OCI-LY7 (cell line): ENCODE measurements around the gene ZRSR2.

Source experiments
- EZH2phosphoT487 ChIP-seq: fragments of 200-600 bp; sonication (generic); IDR thresholded peaks from 2 replicates; pipeline ENCODE4 v1.6.1; 2018; ENCODE audit warnings: low read depth, borderline replicate concordance, mild to moderate bottlenecking, mixed run types, antibody characterized with exemption, low read length, moderate library complexity, mixed read lengths
- TF ChIP-seq, protein P1 (sequence below): fragments of 200-600 bp; sonication (generic); conservative IDR thresholded peaks from 2 replicates; pipeline ENCODE4 v1.5.1; 2014; ENCODE audit warnings: mild to moderate bottlenecking, antibody characterized with exemption, low read length, moderate library complexity, mixed read lengths

DNA sequence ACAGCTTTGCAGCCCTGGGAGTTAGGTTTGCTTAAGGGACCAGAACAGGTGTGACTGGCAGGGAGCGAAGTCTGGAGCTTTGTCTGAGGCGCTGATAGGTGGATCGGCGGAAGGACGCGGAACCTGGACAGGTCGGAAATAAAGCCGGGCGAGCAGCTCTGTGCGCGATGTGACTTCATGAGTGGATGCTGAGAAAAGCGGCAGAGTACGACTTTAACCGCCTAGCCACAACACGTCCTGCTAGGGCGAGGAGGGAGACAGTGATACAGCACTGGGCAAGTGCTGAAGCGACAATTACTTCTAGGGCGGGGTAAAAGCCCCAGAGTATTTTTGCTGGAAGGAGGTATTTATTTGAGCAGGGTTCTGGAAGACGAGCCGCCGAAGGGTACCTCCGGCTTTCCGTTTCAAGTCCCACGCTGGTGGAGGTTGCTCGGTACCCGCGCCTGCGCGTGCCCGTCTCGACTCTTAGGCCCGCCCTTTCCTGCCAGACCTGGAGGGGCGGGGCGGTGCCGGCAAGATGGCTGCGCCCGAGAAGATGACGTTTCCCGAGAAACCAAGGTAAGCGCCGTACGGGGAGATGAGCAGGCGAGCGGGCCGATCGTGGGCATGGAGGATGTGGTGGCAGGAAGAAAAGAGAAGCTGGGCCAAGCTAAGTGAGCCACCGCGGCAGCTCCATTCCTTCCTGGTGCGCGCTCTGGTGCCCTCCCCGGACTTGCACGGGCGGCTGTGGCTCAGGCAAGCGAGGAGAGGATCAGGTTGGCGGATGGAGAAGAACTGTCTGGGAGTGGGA lies at the start of gene ZRSR2:
- TF ChIP-seq, protein P1, sequence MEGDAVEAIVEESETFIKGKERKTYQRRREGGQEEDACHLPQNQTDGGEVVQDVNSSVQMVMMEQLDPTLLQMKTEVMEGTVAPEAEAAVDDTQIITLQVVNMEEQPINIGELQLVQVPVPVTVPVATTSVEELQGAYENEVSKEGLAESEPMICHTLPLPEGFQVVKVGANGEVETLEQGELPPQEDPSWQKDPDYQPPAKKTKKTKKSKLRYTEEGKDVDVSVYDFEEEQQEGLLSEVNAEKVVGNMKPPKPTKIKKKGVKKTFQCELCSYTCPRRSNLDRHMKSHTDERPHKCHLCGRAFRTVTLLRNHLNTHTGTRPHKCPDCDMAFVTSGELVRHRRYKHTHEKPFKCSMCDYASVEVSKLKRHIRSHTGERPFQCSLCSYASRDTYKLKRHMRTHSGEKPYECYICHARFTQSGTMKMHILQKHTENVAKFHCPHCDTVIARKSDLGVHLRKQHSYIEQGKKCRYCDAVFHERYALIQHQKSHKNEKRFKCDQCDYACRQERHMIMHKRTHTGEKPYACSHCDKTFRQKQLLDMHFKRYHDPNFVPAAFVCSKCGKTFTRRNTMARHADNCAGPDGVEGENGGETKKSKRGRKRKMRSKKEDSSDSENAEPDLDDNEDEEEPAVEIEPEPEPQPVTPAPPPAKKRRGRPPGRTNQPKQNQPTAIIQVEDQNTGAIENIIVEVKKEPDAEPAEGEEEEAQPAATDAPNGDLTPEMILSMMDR: no peak
- no peak for TF ChIP-seq EZH2phosphoT487
